ENCODE results near the gene P2RX3.
"Not testable (repeated sequence)": the region's sequence is repeated elsewhere in the genome, so short reads cannot be mapped to it uniquely, and the experiment has no call there.

P2RX3 gene

DNA sequence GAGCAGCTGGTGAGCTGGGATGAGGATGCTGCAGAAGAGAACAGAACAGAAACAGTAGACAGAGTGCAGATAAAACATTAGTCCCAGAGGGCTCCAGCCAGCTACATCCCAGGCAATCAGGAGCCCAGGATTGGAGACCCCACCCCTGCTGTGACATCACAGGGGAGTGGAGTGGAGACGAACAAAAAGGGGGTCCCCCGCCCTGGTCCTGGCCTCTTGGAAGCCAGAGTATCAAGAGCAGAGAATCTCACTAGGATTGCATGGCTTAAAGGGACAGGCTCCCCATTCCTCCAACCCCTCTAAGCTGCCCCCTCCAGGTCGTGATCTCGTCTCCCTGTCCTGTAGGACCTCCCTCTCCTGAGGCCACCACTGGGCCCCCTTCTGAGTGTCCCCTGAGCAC lies at the start of gene P2RX3:
Gene P2RX3 (plus strand): TSS at position 211 of the 400 bp plus-strand sequence. CDS start 199 bp downstream, outside the sequence.
- no peak for DNase-seq

DNA sequence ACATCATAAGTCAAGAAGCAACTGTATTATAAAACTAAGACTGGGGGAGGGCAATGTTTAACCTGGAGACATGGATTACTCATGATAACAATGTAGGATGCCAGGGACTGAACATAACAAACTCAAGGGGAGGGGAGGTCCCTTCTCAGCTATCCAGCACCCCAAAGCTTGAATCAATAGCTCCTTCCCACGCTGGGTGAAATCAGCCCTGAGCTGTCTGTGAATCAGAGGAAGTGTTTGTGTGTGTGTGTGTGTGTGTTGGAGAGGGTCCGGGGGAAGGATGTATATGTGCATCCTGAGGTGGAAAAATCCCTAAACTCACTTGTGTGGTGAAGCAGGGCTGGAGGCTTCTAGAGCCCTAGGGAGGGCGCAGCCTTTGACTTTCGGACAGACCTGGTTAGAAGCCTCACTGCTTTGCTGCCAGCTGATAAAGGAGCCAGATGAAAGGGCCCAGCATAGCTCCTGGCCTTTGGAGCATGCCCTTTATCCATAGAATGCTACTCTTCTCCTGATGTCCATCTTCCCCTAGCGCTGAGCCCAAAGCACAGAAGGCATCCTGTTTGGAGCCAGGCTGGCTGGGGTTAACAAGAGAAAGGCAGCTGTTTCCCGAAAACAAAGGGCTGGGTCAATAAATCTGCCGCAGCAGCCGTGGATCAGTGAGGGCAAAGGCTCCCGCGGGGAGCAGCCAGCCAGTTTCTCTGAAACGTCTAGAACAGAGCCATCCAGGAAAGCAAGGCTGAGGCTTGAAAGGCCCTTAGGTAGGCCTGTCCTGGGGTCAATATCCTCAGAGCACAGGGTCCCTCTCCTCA lies 49.2 kb upstream of the P2RX3 start:
- DNase-seq = no peak

DNA sequence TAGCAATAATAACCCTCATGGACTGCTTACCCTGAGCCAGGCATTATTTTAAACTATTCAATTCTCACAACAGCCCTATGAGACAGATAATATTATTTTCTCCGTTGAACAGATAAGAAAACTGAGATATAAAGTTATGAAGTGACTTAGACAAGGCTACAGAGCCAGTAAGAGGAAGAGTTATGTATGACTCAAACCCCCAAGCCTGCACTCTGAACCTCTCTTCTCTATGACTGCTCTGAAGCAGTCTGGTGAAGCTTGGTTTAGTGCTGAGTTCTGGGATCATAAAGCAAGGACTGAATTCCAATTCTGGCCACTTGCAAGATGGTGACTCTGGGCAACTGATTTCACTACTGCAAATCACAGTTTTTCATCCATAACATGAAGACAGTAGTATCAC lies 47.9 kb upstream of the P2RX3 start:
- no peak for DNase-seq

DNA sequence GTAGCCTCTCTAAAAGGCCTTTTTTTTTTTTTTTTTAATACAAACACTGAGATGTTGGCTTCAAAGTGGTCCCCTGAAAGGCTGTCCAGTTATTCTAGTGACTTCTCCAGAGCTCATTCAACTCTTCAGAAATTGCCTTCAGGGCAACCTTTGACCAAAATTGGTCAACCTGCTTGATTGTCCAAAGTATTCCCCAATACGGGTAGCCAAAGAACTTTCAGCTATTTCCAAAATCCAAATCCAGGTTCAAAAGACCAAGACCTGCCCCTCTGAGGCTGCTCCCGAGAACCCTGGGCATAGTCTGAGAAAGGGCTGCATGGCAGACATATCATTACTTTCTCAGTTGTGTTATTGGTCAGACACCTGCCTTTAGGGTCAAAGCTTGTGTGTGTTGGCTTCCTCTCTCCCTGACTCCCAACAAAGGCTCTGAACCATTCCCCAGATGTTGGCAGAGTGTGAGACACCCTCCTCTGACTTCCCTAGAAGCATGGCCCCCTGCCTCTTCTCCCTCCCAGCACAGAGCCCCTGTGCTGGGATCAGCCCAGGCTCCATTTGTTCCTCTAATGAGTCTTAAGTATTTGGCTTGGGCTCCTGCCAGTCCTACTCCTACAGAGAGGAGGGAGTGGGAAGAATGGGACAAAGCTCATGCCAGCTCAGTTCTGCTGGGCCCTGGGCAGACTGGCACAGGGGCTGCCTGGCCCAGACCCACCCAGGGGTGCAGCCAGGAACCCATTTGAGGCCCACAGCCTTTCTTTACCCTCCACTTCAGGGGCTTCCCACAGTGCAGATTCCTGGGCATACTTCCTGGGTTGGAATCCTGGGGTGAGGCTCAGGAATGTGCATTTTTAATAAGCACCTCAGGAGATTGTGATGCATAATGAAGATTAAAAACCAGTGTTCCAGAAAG lies 43.7 kb upstream of the P2RX3 start:
- no peak for DNase-seq

DNA sequence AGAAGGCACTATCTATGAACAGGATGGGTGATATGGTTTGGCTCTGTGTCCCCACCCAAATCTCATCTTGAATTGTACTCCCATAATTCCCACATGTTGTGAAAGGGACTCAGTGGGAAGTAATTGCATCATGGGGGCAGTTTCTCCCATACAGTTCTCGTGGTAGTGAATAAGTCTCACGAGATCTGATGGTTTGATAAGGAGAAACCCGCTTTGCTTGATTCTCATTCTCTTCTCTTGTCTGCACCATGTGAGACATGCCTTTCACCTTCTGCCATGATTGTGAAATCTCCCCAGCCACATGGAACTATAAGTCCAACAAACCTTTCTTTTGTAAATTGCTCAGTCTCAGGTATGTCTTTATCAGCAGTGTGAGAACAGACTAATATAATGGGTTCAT lies 41.9 kb upstream of the P2RX3 start:
- not testable (repeated sequence) for DNase-seq

DNA sequence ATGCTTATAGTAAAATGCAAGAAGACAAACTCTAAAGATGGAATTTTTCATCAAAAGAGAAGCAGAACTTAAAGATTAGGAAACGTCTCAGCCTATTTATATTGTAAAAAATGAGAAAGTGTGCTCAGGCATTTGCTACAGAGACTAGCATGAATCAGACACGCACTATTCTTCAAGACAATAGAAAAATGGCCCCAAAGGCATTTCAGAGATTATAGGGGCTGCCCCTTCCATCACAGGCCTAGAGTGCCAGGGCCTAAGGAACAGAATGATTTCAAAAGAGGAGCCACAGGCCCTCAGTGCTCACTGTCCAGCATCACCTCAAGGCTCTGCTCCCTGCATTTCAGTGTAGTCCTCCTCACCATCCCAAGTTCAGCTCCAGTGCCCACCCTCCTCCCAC lies 40.9 kb upstream of the P2RX3 start:
- no peak for DNase-seq

DNA sequence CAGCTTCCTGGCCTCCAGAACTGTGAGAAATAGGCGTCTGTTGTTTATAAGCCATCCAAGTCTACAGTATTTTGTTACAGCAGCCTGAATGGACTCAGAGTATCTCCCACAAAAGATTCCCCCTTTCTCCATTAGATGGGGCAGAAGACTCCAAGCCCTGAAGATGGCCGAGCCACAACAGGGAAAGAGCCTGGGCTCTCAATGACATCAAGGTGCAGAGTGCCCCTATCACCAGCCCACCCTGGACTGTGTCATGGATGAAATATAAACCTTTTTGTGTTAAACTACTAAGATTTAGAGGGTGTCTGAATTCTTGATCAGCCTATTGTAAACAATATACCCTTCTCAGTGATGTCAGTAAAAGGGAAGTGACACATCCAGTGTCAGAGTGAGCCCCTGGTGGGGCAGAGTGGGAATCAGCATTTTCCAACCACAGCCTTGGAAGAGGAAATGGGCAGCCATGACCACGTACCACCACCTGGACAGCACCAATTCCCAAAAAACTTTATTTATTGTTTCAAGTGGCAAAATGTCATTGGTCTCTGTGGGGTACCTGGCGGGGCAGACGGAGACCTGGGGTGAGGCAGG lies 38.9 kb upstream of the P2RX3 start:
- no peak for DNase-seq

DNA sequence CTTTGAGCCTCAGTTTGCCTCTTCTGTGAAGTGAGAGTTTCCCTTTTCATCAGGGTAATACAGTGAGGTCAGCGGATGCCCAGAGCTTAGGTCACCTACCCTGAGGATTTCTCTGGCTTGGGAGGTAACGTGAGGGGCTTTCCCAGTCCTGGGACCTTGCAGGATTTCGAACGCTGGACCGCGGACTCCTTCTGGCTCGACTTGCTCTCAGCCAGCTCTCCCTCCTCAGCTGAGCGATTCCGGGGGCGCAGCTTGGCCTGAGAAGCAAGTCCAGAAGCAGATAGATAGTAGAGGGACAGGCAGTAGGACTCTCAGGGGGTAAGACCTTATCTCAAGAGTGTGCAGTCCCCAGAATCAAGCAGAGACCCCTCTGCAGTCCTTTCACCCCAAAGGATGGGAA lies 37.4 kb upstream of the P2RX3 start:
- no peak for DNase-seq

DNA sequence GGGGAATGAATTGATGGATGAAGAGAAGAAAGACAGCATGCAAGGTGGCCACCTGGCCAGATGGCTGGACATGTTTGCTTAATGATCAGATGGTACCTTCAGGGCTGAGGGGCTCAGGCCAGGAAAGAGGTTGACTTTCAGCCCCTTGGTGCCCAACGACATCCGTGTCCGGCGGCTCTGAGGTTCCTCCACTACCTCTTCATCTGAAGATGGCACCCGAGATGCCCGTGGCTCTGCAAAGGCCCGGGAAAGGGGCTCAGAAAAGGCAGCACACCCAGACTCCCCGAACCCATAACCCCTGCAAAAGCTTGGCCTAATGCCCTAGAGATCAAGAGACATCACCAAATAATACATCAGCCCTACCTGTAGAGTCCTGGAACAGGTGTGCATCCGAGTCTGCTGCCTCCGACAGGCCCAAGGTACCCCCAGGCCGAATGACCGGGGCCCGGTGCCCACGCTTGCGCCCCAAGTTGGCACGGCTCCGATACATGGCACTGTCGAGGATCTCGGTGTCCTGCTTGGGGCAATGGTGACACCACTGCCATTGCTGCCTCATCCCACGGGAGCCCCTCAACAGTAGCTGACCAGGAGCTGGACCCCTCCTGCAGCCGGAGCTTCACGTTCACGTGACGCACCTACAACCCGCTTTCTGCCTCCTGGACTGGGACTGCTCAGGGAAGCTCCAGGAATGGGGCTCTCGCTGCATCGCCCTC lies 36.3 kb upstream of the P2RX3 start:
- DNase-seq = no peak

DNA sequence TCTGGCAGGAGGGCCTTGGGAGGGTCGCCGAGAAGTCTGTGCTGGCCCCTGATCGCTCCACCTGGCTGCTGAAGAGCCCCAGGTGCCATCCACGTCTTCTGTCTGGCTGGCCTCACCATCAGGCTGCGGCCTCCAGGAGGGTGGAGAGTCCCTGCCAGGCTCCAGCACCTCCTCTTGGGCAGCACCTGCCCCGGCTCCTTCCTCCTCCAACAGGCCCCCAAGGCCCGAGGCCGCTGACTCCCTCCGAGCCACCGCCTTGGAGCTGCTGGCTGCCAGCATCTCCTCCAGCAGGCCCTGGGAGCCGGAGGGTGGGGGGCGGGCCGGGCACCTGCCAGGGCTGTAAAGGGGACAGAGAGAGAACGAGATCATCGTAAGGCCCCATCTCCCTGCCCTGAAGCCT lies 35.7 kb upstream of the P2RX3 start:
- DNase-seq = no peak

DNA sequence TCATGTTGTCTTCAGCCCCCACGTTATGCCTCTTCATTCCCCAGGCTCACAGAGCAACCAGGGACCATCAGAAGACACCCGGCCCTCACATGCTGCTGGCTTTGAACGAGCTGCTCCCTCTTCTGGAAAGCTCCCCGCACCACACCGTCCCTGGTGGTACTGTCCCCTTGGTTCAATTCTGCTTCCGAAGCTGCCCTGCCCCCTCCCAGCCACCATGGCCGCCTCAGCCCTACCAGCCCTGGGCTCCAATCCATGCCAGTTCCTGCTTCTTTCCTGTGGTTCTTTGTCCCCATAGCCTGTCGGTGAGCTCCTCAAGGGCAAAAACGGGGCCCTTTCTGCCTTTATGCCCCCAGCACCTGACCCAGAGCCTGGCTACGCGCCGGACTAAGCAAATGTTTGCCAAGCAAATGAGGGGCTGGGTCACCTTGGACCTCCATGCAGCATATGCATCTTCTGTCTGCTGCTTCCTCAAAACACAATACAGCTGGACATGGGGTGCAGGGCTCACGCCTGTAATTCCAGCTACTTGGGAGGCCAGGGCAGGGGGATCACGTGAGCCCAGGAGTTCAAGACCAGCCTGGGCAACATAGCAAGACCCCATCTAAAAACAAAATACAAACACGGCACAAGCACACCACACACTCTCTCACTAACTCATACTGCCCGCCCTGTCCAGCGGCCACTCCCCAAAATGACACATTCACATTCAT lies 34.7 kb upstream of the P2RX3 start:
- no peak for DNase-seq

DNA sequence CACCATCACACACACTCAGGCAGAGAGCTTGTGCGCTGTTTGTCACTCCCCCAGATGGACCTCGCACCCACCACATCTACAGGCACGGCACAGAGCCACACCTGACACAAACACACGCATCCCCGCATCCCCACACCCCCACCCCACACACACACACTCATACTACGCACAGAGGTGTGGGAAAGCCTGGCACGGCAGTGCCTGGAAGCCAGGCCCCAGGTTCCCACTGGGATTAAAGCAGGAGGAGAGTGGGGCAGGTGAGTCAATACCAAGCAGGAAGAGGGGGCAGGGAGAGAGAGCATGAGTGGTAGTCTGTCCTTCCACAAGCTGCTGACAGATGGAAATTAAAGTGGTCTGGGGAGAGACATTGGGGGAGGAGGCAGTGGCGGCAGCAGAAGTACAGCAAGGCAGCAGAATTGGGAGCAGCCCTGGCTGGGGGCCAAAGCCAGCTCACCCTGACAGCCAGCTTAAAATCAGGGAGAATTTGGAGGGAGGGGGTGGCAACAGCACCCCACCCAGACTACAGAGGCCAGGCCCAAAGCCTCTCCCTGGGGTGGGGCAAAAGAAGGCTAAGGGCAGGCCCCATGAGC lies 34.1 kb upstream of the P2RX3 start:
- no peak for DNase-seq

DNA sequence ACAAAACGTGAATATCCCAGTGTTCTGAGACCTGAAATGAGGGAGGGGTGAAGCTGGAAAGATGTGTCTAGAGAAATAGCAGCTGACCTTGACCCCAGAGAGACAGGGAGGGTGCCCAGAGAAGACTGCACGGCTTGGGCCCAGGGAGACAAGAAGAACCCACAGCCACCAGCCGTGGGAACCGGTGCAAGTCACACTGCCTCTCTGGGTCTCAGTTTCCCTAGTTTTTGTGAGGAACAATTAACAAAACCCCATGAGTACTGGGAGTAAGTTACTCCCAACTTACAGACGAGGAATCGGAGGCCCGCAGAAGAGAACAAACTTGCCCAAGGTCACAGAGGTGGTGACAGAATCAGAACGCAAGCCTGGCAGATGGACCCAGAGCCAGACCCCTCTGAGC lies 32.6 kb upstream of the P2RX3 start:
- no peak for DNase-seq

DNA sequence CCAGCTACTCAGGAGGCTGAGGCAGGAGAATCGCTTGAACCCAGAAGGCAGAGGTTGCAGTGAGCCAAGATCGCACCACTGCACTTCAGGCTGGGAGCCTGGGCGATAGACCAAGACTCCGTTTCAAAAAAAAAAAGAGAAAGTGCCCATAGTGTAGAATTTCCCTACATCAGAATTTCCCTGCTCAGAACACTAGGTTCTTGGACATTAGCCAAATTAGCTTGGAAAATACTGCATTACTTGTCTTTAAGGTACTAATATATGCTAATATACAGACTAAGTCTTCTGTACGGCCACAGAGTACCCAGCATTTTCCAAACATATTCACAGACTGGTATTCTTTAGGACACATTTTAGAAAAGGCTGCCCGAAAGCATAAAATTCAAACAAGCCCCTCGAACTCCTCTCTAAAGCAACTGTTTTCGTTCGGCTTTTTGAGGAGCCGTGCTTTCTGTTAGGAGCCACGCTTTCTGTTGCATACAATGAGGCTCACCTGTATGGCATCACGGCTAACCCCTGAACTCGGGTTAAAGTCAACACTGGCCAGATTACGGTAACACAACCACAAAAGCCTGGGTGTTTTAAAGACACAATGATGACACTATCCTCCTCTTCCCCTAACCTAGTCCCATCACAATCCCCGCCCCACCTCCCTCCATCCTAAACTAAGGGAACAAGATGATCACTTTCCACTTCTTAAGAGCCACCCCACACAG lies 31.8 kb upstream of the P2RX3 start:
- DNase-seq = no peak

DNA sequence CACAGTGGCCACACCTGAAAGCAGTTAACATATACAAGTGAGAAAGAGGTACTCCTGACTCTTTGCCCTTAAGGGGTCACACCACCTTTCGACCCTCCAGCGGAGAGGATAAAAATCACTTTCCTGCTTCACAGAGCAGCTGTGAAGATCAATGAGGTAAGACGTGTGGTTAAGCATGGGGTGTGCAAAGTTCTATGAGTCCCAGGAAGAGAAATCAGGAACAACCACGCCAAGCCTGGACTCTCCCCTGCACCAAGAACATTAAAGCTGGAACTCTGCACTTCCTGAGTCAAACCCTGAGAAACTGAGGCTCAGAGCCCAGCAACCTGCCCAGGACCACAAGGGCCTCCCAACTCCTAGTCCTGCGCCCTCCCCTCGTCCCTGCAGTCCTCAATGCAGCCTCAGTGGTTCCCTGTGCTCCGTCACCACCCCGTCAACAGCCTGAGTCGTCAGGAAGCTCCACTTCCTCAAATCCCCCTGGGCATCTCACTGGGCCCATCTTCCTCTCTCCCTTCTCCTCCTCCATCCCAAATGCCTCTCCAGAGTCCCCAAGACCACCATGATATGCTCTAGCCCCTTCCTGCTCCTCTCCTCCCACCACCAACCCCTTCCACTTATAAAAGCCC lies 31.1 kb upstream of the P2RX3 start:
- no peak for DNase-seq

DNA sequence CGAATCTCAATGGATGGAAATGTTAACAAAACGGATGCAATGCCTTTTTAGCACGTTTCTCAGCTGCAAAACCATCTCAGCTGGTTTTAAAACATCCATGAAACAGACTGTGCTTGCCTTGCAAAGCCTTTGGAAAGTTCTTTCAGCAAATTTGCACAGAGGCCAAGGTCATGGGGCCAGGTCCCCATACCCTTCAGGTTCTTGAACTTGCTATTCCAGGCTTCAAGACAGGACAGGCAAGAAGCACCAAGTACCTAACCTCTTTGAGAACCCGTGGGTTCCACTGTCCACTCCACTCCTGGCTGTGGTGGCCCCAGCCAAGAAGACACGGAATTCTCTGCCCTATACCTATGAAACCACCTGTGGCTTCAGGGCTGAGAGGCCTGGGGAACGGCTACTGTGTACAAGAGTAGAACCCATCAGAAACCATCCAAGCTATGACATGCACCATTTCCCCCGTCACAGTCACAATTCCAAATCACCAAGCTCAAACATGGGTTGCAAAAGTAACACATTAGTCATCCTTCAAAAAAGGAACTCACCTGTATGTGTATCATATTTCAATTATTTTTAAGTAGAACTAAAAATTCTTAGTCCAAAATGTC lies 30.4 kb upstream of the P2RX3 start:
- no peak for DNase-seq

DNA sequence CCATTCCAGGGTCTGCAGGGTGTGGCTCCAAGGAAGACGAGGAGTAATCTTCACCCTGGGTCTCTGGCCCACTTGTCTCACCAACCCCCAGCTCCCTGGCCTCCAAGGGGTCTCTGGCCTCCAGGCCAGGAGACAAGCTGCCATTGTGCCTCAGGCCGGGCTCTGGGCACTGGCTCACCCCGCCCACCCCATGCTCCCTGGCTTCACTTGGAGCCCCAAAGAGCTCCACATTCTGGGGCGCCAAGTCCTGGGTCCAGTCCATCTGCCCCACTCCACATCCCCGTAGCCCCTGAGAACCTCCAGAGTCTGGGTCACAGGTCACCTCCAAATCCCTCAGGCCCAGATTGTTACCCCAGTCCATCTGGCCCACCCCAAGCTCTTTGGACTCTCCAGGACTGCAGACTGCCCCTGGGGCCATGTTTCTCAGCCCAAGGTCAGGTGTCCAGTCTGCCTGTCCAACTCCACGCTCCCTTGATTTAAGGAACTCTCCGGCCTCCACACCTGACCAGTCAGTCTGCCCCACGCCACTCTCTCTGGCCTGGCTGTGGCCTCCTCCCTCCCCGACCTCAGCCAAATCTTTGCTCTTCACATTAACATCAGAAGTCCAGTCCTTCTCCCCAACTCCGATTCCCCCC lies 29.6 kb upstream of the P2RX3 start:
- no peak for DNase-seq

DNA sequence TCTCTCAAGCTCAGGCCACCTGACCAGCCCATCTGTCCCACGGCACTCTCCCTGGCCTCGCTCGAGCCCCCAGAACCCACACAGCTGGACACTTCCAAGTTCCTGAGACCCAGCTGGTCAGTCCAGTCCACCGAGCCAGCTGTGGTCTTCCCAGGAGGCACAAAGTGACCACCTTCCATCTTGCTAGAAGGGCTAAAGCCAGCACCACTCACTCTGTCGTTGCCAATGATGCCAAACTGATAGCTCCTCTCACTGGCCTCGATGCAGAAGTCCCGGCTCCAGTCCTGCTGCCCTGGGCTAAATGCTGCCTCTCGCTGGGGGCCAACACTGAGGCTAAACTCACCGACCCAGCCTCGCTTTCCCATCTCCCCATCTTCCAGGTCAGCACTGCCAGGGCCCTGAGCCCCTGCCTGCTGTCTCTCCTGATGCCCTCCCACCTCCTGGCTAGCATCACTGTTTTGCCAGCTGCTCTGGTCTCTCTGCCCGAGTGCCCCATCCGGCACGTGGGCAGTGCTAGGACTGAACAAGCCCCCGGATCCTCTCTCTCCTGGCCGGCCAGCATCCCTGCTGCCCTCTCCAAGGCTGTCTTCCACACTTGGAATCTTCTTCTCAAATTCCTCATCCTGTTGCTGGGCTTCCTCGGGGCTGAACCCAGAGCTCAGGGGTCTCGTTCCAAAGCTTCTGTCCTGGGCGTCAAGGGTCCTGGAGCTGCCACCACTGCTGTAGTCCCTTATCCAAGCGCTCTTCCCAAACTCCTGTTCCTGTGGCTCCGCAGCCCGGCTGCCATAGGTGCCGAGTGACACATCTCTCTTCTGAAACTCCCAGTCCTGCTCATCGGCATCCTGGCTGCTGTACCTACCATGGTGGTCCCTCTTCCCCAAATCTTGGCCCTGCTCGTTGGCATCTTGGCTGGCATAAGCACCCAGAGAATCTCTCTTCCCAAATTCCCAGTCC lies 28.8 kb upstream of the P2RX3 start:
- no peak for DNase-seq

DNA sequence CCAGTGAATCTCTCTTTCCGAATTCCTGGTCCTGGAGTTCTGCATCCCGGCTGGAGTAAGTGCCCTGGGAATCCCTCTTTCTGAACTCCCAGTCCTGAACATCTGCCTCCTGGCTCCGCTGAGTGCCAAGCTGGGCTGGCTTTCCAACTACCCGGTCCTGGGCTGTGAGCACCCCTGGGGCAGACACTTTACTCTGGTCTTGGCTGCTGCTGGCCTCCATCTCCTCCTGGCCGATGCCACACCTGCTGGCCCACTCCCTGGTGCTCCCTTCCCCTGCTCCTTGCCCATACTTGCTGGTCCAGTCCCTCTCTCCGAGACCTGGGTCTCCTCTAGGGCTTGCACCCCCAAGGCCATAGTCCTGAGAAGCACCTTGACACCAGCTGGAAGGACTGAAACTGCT lies 28.1 kb upstream of the P2RX3 start:
- no peak for DNase-seq

All from NCI-H1694 (cell line).